ENCODE data around the gene CHADL.

The CHADL gene

GRCh38 chr22:41234815-41235695, 5.7 kb downstream of the CHADL start:
- Histone ChIP-seq H3K27ac (no peak overlapping the region), H3K4me3 (no peak overlapping the region)

GRCh38 chr22:41231369-41231768, 9.4 kb downstream of the CHADL start:
- H3K27ac ChIP-seq, result no peak overlapping the region
- H3K4me3 ChIP-seq, result no peak overlapping the region

GRCh38 chr22:41230401-41230785, 10.3 kb downstream of the CHADL start:
- no peak overlapping the region for H3K27ac ChIP-seq
- H3K4me3 ChIP-seq, result no peak overlapping the region

- no peak overlapping the region for H3K27ac ChIP-seq
Observed at GRCh38 chr22:41229730-41230400, 10.9 kb downstream of the CHADL start.

GRCh38 chr22:41229215-41229614, 11.5 kb downstream of the CHADL start:
- Histone ChIP-seq H3K27ac (no peak overlapping the region), H3K4me3 (no peak overlapping the region)

More at GRCh38 chr22:41229730-41230400, 10.9 kb downstream of the CHADL start:
- H3K4me3 ChIP-seq, result no peak overlapping the region

GRCh38 chr22:41226723-41227655, 13.7 kb downstream of the CHADL start:
- no peak overlapping the region for H3K4me3 ChIP-seq
- peak overlapping the region in 1 of 21 experiments; percentile 7 for H3K27ac ChIP-seq

- no peak overlapping the region for H3K4me3 ChIP-seq
- H3K27ac ChIP-seq, result no peak overlapping the region
Observed at GRCh38 chr22:41223535-41223934, 17.2 kb downstream of the CHADL start.

- Histone ChIP-seq H3K27ac (peak overlapping the region in 4 of 21 experiments; percentile 16 to 58 (median 50)), H3K4me3 (no peak overlapping the region)
Observed at GRCh38 chr22:41222846-41223507, 17.8 kb downstream of the CHADL start.

GRCh38 chr22:41217553-41218157, 23.1 kb downstream of the CHADL start:
- peak overlapping the region in 19 of 21 experiments; percentile 23 to 87 (median 63) for H3K27ac ChIP-seq
- H3K4me3 ChIP-seq, result peak overlapping the region in 1 of 7 experiments; percentile 9

- Histone ChIP-seq H3K4me3 (peak overlapping the region in 1 of 7 experiments; percentile 9), H3K27ac (peak overlapping the region in 20 of 21 experiments; percentile 23 to 87 (median 60))
Observed at GRCh38 chr22:41216984-41217383, 23.7 kb downstream of the CHADL start.

- H3K27ac ChIP-seq, result peak overlapping the region in 4 of 21 experiments; percentile 19 to 78 (median 52)
- no peak overlapping the region for H3K4me3 ChIP-seq
Observed at GRCh38 chr22:41215926-41216325, 24.8 kb downstream of the CHADL start.

- H3K27ac ChIP-seq, result peak overlapping the region in 1 of 21 experiments; percentile 37
- H3K4me3 ChIP-seq, result no peak overlapping the region
Observed at GRCh38 chr22:41215409-41215808, 25.3 kb downstream of the CHADL start.

GRCh38 chr22:41206719-41207118, 34.0 kb downstream of the CHADL start:
- Histone ChIP-seq H3K4me3 (no peak overlapping the region), H3K27ac (no peak overlapping the region)

- Histone ChIP-seq H3K4me3 (peak within 1 kb of the TSS; percentile 55 to 96 (median 83)), H3K27ac (peak within 1 kb of the TSS; percentile 35 to 91 (median 81))
Observed at GRCh38 chr22:41204992-41205900, 35.5 kb downstream of the CHADL start, which contains the start of gene L3MBTL2. L3MBTL2 (plus strand) TSS chr22:41205312; CDS start chr22:41205363, 51 bp downstream.

GRCh38 chr22:41204066-41204465, 36.7 kb downstream of the CHADL start:
- no peak overlapping the region for H3K27ac ChIP-seq

GRCh38 chr22:41203118-41203517, 37.6 kb downstream of the CHADL start:
- H3K27ac ChIP-seq, result no peak overlapping the region
- H3K4me3 ChIP-seq, result no peak overlapping the region

More at GRCh38 chr22:41204066-41204465, 36.7 kb downstream of the CHADL start:
- no peak overlapping the region for H3K4me3 ChIP-seq

- no peak overlapping the region for H3K4me3 ChIP-seq
- no peak overlapping the region for H3K27ac ChIP-seq
Observed at GRCh38 chr22:41201141-41201540, 39.6 kb downstream of the CHADL start.

Data from skin epidermis (tissue), 12 donors.